Right cardiac atrium (tissue), 5 donors: Measurements from ENCODE around the gene SFSWAP. TPM values are rescaled to one million over a fixed set of nuclear protein-coding genes. Genes with fewer than 3 reads are reported as not detected.

Source experiments
- ATAC-seq, 2 donors: fragments of 200-7000 bp; cut with Tn5 transposase; one replicate each; pipeline versions ENCODE4 v1.8.0 to v1.9.1; 2020; ENCODE audit warnings: moderate library complexity in 2 of 2, mild to moderate bottlenecking in 1 of 2
- DNase-seq, 3 donors: peaks; one replicate each; pipeline ENCODE4 v3.0.0-alpha.2; 2020
- H3K27ac ChIP-seq: one replicate; pipeline ENCODE4 v1.5.1; 2013; ENCODE audit warnings: mild to moderate bottlenecking, low read length, control low read depth, moderate library complexity
- H3K27me3 ChIP-seq: one replicate; pipeline ENCODE4 v1.6.1; 2013; ENCODE audit not compliant: control insufficient read depth, insufficient read depth
- H3K4me1 ChIP-seq: one replicate; pipeline ENCODE4 v1.6.1; 2013; ENCODE audit warnings: low read length; ENCODE audit not compliant: control insufficient read depth, insufficient read depth
- H3K4me3 ChIP-seq: one replicate; pipeline ENCODE4 v1.5.1; 2013; ENCODE audit warnings: low read length, control low read depth
- H3K9me3 ChIP-seq: one replicate; pipeline ENCODE4 v1.6.1; 2013; ENCODE audit warnings: low read length; ENCODE audit not compliant: control insufficient read depth
- WGBS: extraction: QIAGEN DNeasy Blood & Tissue Kit; methylation state at CpG from one replicate; pipeline ENCODE4 v1.1.7; 2013; 5-methylcytosine and 5-hydroxymethylcytosine counted together
- intact Hi-C, 4 donors: fragments of 100-400 bp; cut with DNase I; formaldehyde crosslinking; loops; one replicate each; pipeline versions ENCODE4 v1.11.0 to v1.14.0; 2022 to 2023
- polyA plus RNA-seq: library from polyadenylated mRNA; stranded (reverse); fragments of 200-250 nt; gene quantifications from one replicate; pipeline ENCODE4 v1.2.3, GENCODE V29; 2013
- total RNA-seq, 4 donors: library from RNA; stranded (reverse); fragmentation: NEBNext Ultra II Directional; extraction: Animal tissue kit (Norgen Biotek cat#: 25700); gene quantifications; one replicate each; pipeline ENCODE4 v1.2.1, GENCODE V29; 2021
- donor health status: healthy with polysubstance abuse.
- donor health status: DM: no; HTN: yes; CAD: no.
- donor health status: DM: no; HTN: no; CAD: no.
- donor health status: DM: no; HTN: yes; CAD: no; lungs with severe emphysema.
- donor health status: DM: yes; HTN: yes; CAD: no.

The SFSWAP gene
- total and polyA plus RNA-seq, 5 donors: 16.6 to 24.1 (median 22.2) TPM

- Histone ChIP-seq H3K9me3 (no peaks in the 10 kb centered on the region), H3K4me3 (no peak overlapping the region), H3K4me1 (no peaks in the 10 kb centered on the region), H3K27me3 (no peaks in the 10 kb centered on the region), H3K27ac (no peak overlapping the region)
- ATAC-seq (no peak), DNase-seq (no peak)
- WGBS: 94% methylated on average over 20 of the region's 20 CpGs
- intact Hi-C loops: no loop called here
Measured at GRCh38 chr12:131753005-131753404, 42.1 kb downstream of the SFSWAP start.

DNA sequence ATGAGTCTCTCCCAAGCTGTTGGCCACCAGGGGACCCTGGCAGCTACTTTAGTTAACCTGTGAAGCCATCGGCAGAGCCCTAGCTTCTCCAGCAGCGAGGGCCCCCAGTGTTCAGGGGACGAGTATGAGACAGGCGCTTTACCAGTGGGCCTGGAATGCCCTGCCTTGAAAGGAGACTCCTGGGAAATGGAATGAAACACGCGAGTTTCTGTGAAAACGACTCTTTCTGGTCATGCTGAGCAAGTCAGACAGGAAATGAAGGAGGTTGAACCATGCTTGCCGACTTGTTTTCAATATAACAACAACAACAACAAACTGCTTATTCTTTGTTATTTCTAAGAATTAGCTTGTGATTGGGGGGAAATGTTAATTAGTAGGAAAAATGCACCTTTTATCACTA is 42.9 kb downstream of the SFSWAP start:
- Histone ChIP-seq H3K9me3 (no peaks in the 10 kb centered on the region), H3K27ac (no peak overlapping the region), H3K27me3 (no peaks in the 10 kb centered on the region), H3K4me3 (no peak overlapping the region), H3K4me1 (no peaks in the 10 kb centered on the region)
- no peak for ATAC-seq
- no peak for DNase-seq
- 95% methylated on average over 8 of the region's 8 CpGs for WGBS
- intact Hi-C loops: no loop called here

DNA sequence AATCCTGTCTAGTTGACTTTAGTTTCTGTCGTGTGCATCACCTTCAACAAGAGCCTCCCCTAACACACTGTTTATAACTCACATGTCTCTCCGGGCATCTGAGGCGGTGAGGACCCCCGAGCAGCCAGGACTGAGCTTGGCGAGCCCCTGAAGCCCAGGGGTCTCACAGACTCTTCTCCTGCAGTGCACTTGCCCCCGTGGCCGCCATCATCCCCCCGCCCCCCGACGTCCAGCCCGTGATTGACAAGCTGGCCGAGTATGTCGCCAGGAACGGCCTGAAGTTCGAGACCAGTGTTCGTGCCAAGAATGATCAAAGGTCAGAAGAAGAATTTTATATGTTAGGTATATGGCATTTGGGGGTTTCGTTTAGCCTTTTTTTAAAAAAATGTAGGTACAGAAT is 43.3 kb downstream of the SFSWAP start:
- intact Hi-C loops: no loop called here
- 96% methylated on average over 17 of the region's 17 CpGs for WGBS
- Histone ChIP-seq H3K9me3 (no peaks in the 10 kb centered on the region), H3K4me3 (no peak overlapping the region), H3K27ac (no peak overlapping the region), H3K27me3 (no peaks in the 10 kb centered on the region), H3K4me1 (no peaks in the 10 kb centered on the region)
- DNase-seq (no peak), ATAC-seq (no peak)

- no peak for DNase-seq
- H3K4me1 ChIP-seq: no peaks in the 10 kb centered on the region
- no peaks in the 10 kb centered on the region for H3K27me3 ChIP-seq
- no peak overlapping the region for H3K27ac ChIP-seq
- H3K4me3 ChIP-seq: no peak overlapping the region
- 87% methylated on average over 16 of the region's 16 CpGs for WGBS
- H3K9me3 ChIP-seq: no peaks in the 10 kb centered on the region
- intact Hi-C loops: no loop called here
- ATAC-seq: no peak
Measured at GRCh38 chr12:131755305-131756113, 44.6 kb downstream of the SFSWAP start.

- H3K9me3 ChIP-seq: no peaks in the 10 kb centered on the region
- H3K27ac ChIP-seq: no peak overlapping the region
- no peaks in the 10 kb centered on the region for H3K4me1 ChIP-seq
- WGBS: 94% methylated on average over 18 of the region's 18 CpGs
- intact Hi-C loops: no loop called here
- no peaks in the 10 kb centered on the region for H3K27me3 ChIP-seq
- H3K4me3 ChIP-seq: no peak overlapping the region
- ATAC-seq: no peak
- DNase-seq: no peak
Measured at GRCh38 chr12:131756441-131756840, 45.6 kb downstream of the SFSWAP start.

- Histone ChIP-seq H3K9me3 (no peaks in the 10 kb centered on the region), H3K27me3 (no peaks in the 10 kb centered on the region), H3K4me1 (no peaks in the 10 kb centered on the region), H3K4me3 (no peak overlapping the region), H3K27ac (no peak overlapping the region)
- ATAC-seq (no peak), DNase-seq (no peak)
- intact Hi-C loops: no loop called here
- 95% methylated on average over 17 of the region's 17 CpGs for WGBS
Measured at GRCh38 chr12:131757111-131757510, 46.2 kb downstream of the SFSWAP start.

DNA sequence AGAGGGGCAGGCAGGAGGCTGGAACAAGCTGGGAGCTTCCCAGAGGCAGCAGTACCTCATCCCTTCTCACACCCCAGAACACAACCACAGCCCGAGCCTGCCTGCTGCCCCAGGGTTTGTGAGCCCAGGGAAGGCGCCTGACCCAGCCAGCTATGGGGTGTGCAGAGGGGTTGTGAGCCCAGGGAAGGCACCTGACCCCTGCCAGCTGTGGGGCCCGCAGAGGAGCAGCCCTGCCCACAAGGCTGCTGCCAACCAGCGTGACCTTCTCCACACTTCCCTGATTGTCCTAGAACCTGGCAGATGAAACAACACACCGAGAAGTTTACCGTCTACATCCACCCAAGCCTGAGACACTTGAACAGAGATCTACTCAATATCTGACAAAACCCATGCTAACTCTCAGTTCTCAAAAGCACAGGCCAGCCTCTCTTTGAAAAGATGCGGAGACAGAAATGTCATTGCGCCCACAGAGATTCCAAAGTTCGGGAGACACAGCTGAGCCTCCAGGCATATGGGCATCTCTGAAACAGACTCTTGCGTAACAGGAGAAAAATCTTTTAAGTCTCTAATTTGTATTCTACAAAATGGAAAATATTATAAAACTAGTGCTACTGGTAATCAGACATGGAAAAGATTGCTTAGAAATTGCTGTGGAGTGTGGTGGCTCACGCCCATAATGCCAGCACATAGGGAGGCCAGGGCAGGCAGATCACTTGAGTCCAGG is 47.3 kb downstream of the SFSWAP start:
- H3K4me1 ChIP-seq: no peaks in the 10 kb centered on the region
- 93% methylated on average over 11 of the region's 11 CpGs for WGBS
- H3K4me3 ChIP-seq: no peak overlapping the region
- intact Hi-C loops: no loop called here
- ATAC-seq (peak in 1 of 2 donors; percentile 23), DNase-seq (no peak)
- no peak overlapping the region for H3K27ac ChIP-seq
- H3K27me3 ChIP-seq: no peaks in the 10 kb centered on the region
- H3K9me3 ChIP-seq: no peaks in the 10 kb centered on the region

DNA sequence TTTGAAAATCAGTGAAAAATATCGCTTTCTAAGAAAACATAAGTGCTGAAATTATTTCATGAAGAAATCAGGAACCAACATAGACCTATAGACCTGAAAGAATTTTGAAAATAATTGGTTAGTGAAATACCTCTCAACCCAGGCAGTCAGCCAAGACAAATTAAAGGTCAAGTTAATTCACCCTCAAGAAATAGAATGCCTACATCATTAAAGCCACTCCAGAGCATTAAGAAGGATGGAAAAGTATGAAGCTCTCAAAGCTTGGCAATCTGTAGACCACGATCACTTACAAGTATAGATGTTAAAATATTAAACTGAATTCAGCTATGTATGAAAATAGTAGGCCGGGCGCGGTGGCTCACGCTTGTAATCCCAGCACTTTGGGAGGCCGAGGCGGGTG is 48.3 kb downstream of the SFSWAP start:
- ATAC-seq (no peak), DNase-seq (no peak)
- H3K4me1 ChIP-seq: no peaks in the 10 kb centered on the region
- WGBS: 98% methylated on average over 8 of the region's 8 CpGs
- intact Hi-C loops: no loop called here
- no peak overlapping the region for H3K4me3 ChIP-seq
- no peak overlapping the region for H3K27ac ChIP-seq
- H3K9me3 ChIP-seq: no peaks in the 10 kb centered on the region
- H3K27me3 ChIP-seq: no peaks in the 10 kb centered on the region

GRCh38 chr12:131761638-131762037 is 50.7 kb downstream of the SFSWAP start:
- intact Hi-C loops: no loop called here
- H3K4me3 ChIP-seq: no peak overlapping the region
- no peaks in the 10 kb centered on the region for H3K27me3 ChIP-seq
- no peak overlapping the region for H3K27ac ChIP-seq
- ATAC-seq: no peak
- WGBS: 97% methylated on average over 5 of the region's 5 CpGs
- no peaks in the 10 kb centered on the region for H3K4me1 ChIP-seq
- DNase-seq: no peak
- H3K9me3 ChIP-seq: no peaks in the 10 kb centered on the region

DNA sequence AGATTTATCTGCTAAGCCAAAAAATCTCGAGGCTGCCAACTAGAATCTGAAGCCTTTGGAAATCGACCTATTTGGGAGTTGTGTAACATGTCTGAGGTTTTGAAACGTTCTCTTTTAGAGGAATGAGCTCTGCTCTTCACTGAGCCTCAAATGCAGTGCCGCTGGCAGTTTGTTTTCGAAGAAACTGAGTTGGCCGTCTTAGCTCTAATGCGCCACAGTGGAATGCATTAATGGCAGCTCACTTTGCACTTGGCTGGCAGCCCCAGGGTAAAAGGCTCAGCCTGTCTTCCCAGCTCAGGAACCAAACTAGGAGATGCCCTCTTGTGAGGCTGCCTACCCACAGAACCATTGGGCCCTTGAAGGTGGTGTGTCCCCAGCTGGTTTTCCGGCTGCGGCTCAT is 53.8 kb downstream of the SFSWAP start:
- no peaks in the 10 kb centered on the region for H3K9me3 ChIP-seq
- 84% methylated on average over 9 of the region's 9 CpGs for WGBS
- intact Hi-C loops: no loop called here
- ATAC-seq: no peak
- no peak overlapping the region for H3K27ac ChIP-seq
- no peak for DNase-seq
- H3K4me3 ChIP-seq: no peak overlapping the region
- H3K27me3 ChIP-seq: no peaks in the 10 kb centered on the region
- H3K4me1 ChIP-seq: no peaks in the 10 kb centered on the region

DNA sequence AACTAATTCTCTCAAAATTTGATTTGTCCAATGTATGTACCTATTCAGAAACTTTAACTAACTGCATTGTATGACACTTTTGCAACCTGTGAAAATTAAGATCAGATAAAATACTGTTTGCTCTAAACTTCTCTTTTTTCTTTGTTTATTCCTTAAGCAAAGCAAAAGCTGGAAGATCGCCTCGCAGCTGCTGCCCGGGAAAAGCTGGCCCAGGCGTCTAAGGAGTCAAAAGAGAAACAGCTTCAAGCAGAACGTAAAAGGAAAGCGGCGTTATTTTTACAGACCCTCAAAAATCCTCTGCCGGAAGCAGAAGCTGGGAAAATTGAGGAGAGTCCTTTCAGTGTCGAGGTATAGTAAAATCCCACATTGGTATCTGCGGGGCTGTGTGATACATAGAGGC is 55.1 kb downstream of the SFSWAP start:
- Histone ChIP-seq H3K4me1 (no peaks in the 10 kb centered on the region), H3K4me3 (no peak overlapping the region), H3K27ac (no peak overlapping the region), H3K27me3 (no peaks in the 10 kb centered on the region), H3K9me3 (no peaks in the 10 kb centered on the region)
- intact Hi-C loops: no loop called here
- ATAC-seq: no peak
- WGBS: 97% methylated on average over 10 of the region's 10 CpGs
- no peak for DNase-seq
